K562 (cell line): Measurements from ENCODE around the gene EMC8. TPM values are rescaled to one million over a fixed set of nuclear protein-coding genes. Genes with fewer than 3 reads are reported as not detected.

Experiments
- ATAC-seq: fragments of 200-7000 bp; cut with Tn5 transposase; 3 replicates; pipeline ENCODE4 v1.9.1; 2020; ENCODE audit warnings: moderate library complexity
- BruUV-seq: library from RNA; stranded (reverse); fragments of 400-500 nt; replicated peaks from 2 replicates; lab custom pipeline; 2021; lab: Mats Ljungman, UMichigan
- CTCF ChIA-PET: fragments of 300-600 bp; formaldehyde crosslinking; extraction: SDS; loops from one replicate; lab custom pipeline; 2021; ENCODE audit warnings: low intra/inter-chr PET ratio; lab: Yijun Ruan, JAX
- POLR2A ChIA-PET: fragments of 300-600, 350-650 bp; sonication (Branson Sonifier 250); formaldehyde crosslinking; extraction: SDS; loops from one replicate; lab custom pipeline; 2021; ENCODE audit warnings: antibody characterized with exemption, inconsistent platforms; lab: Yijun Ruan, JAX
- DNase-seq, 4 experiments: peaks; one replicate each; pipeline versions ENCODE4 v3.0.0 to v3.0.0-alpha.2; 2011 to 2018; ENCODE audit warnings: low spot score in 3 of 4, mixed read lengths in 3 of 4; ENCODE audit errors: extremely low read depth in 1 of 4
- FAIRE-seq: peaks from 2 replicates; lab custom pipeline; 2011; peaks lifted over from hg19 to GRCh38; lab: Jason Lieb, UNC
- H2AFZ ChIP-seq: 2 replicates; pipeline ENCODE4 v1.6.0; 2011; ENCODE audit warnings: low read depth, low read length, control low read depth, inconsistent platforms
- H3K27ac ChIP-seq: fragments of 200-600 bp; 3 replicates; pipeline ENCODE4 v1.8.0; 2011; ENCODE audit warnings: low read depth, mild to moderate bottlenecking, control low read depth, inconsistent platforms, low read length, moderate library complexity, mixed read lengths; ENCODE audit errors: extremely low read depth
- H3K27me3 ChIP-seq, 2 experiments: fragments of 300-600 bp in 1 of 2; 2 replicates in 1 of 2; 3 replicates in 1 of 2; pipeline versions ENCODE4 v1.6.0 to v1.8.0; 2011; ENCODE audit warnings: inconsistent platforms in 2 of 2, low read length in 2 of 2, mild to moderate bottlenecking in 1 of 2, mixed read lengths in 1 of 2, moderate library complexity in 1 of 2; ENCODE audit not compliant: control insufficient read depth in 2 of 2, insufficient read depth in 2 of 2
- H3K36me3 ChIP-seq: fragments of 300-600 bp; 3 replicates; pipeline ENCODE4 v1.8.0; 2011; ENCODE audit warnings: mild to moderate bottlenecking, low read length, inconsistent platforms; ENCODE audit not compliant: control insufficient read depth, insufficient read depth
- H3K4me1 ChIP-seq, 2 experiments: fragments of 200-600 bp in 1 of 2; replicated peaks in 1 of 2; 2 replicates in 1 of 2; 3 replicates in 1 of 2; pipeline versions ENCODE4 v1.5.1 to v1.8.0; 2011; ENCODE audit warnings: inconsistent platforms in 2 of 2, low read length in 2 of 2, mild to moderate bottlenecking in 1 of 2, mixed read lengths in 1 of 2, moderate library complexity in 1 of 2; ENCODE audit not compliant: control insufficient read depth in 2 of 2, insufficient read depth in 2 of 2
- H3K4me2 ChIP-seq: 2 replicates; pipeline ENCODE4 v1.6.1; 2011; ENCODE audit warnings: low read length, control low read depth, inconsistent platforms, mixed read lengths; ENCODE audit not compliant: insufficient read depth
- H3K4me3 ChIP-seq: fragments of 200-600 bp; sonication (generic), shearing (Covaris generic); 2 replicates; pipeline ENCODE4 v1.5.1; 2016; ENCODE audit warnings: control low read depth, inconsistent platforms
- H3K79me2 ChIP-seq: fragments of 200-600 bp; 3 replicates; pipeline ENCODE4 v1.8.0; 2011; ENCODE audit warnings: low read length, inconsistent platforms; ENCODE audit not compliant: control insufficient read depth, insufficient read depth
- H3K9ac ChIP-seq, 2 experiments: 2 replicates each; pipeline versions ENCODE4 v1.6.0 to v1.6.1; 2011; ENCODE audit warnings: low read depth in 2 of 2, low read length in 2 of 2, control low read depth in 1 of 2, inconsistent platforms in 1 of 2, mild to moderate bottlenecking in 1 of 2, mixed read lengths in 1 of 2; ENCODE audit not compliant: insufficient read depth in 1 of 2
- H3K9me1 ChIP-seq: one replicate; pipeline ENCODE4 v1.6.0; 2011; ENCODE audit warnings: inconsistent platforms, mild to moderate bottlenecking, low read length, moderate library complexity; ENCODE audit not compliant: control insufficient read depth, insufficient read depth
- H3K9me3 ChIP-seq: replicated peaks from 2 replicates; pipeline ENCODE4 v1.5.1; 2011; ENCODE audit warnings: low read depth, low read length, inconsistent platforms; ENCODE audit not compliant: control insufficient read depth, insufficient read depth
- H4K20me1 ChIP-seq: replicated peaks from 2 replicates; pipeline ENCODE4 v1.6.1; 2011; ENCODE audit warnings: low read length, inconsistent platforms, mixed read lengths; ENCODE audit not compliant: control insufficient read depth, insufficient read depth
- ATF3 ChIP-seq, 2 experiments: fragments of 450-650 bp in 1 of 2; sonication (generic) in 1 of 2; formaldehyde crosslinking in 1 of 2; IDR thresholded peaks in 1 of 2; conservative IDR thresholded peaks in 1 of 2; 2 replicates each; pipeline versions ENCODE4 v1.6.1 to v1.8.1; 2016 to 2023; ENCODE audit warnings: mild to moderate bottlenecking in 2 of 2, moderate library complexity in 2 of 2, inconsistent platforms in 1 of 2, missing genetic modification reagents in 1 of 2
- DEAF1 ChIP-seq: fragments of 450-650 bp; formaldehyde crosslinking; IDR thresholded peaks from 2 replicates; pipeline ENCODE4 v1.4.0; 2020; ENCODE audit warnings: mild to moderate bottlenecking, moderate library complexity
- E2F6 ChIP-seq, 2 experiments: IDR thresholded peaks; 2 replicates each; pipeline ENCODE4 v1.6.1; 2011; ENCODE audit warnings: borderline replicate concordance in 1 of 2, control low read depth in 1 of 2, low read depth in 1 of 2, low read length in 1 of 2, mild to moderate bottlenecking in 1 of 2, mixed read lengths in 1 of 2, moderate library complexity in 1 of 2; ENCODE audit not compliant: insufficient read depth in 1 of 2, insufficient read length in 1 of 2, poor library complexity in 1 of 2, severe bottlenecking in 1 of 2; ENCODE audit errors: extremely low read depth in 1 of 2
- ESRRB ChIP-seq: fragments of 250-450 bp; sonication (Bioruptor Pico); IDR thresholded peaks from 2 replicates; pipeline ENCODE4 v1.5.0; 2020; ENCODE audit warnings: mild to moderate bottlenecking, moderate library complexity, borderline replicate concordance
- ETV6 ChIP-seq, 3 experiments: fragments of 150-350 bp in 1 of 3; sonication (generic) in 1 of 3; formaldehyde crosslinking in 1 of 3; IDR thresholded peaks; 2 replicates each; pipeline versions ENCODE4 v1.6.1 to v1.8.0; 2014 to 2022; ENCODE audit warnings: borderline replicate concordance in 2 of 3, low read depth in 2 of 3, antibody characterized with exemption in 1 of 3, low read length in 1 of 3, mild to moderate bottlenecking in 1 of 3, missing genetic modification reagents in 1 of 3
- FOSL1 ChIP-seq: fragments of 200-800 bp; sonication (Bioruptor generic); conservative IDR thresholded peaks from 2 replicates; pipeline ENCODE4 v1.6.1; 2016; ENCODE audit warnings: missing genetic modification characterization, missing compliant biosample characterization
- HOXB6 ChIP-seq: fragments of 250-450 bp; sonication (Bioruptor Pico); IDR thresholded peaks from 2 replicates; pipeline ENCODE4 v1.5.1; 2022; ENCODE audit warnings: mild to moderate bottlenecking, borderline replicate concordance
- KLF6 ChIP-seq: fragments of 250-450 bp; sonication (Bioruptor Pico); IDR thresholded peaks from 2 replicates; pipeline ENCODE4 v1.4.0; 2020; ENCODE audit warnings: mild to moderate bottlenecking, moderate library complexity, borderline replicate concordance
- MEIS2 ChIP-seq: fragments of 450-650 bp; IDR thresholded peaks from 2 replicates; pipeline ENCODE4 v1.6.1; 2014; ENCODE audit warnings: mild to moderate bottlenecking; ENCODE audit not compliant: partially characterized antibody
- NR4A1 ChIP-seq, 2 experiments: fragments of 250-450 bp in 1 of 2; fragments of 450-650 bp in 1 of 2; sonication (Bioruptor Pico) in 1 of 2; IDR thresholded peaks; 2 replicates each; pipeline versions ENCODE4 v1.4.0 to v1.6.1; 2016 to 2020; ENCODE audit warnings: mild to moderate bottlenecking in 2 of 2, missing compliant biosample characterization in 1 of 2, missing genetic modification characterization in 1 of 2, moderate library complexity in 1 of 2
- WGBS: fragments of 100-300 bp; shearing (Covaris generic); methylation state at CpG from one replicate; pipeline ENCODE4 v1.1.6; 2016; ENCODE audit warnings: low coverage, mixed read lengths; ENCODE audit not compliant: insufficient coverage; ENCODE audit errors: missing lambda C conversion rate; 5-methylcytosine and 5-hydroxymethylcytosine counted together
- in situ Hi-C: fragments of 300-500 bp; cut with MboI; formaldehyde crosslinking; loops from 4 replicates; pipeline ENCODE4 v1.15.0; 2018; ENCODE audit warnings: inconsistent platforms, mixed read lengths
- intact Hi-C: fragments of 100-400 bp; cut with micrococcal nuclease; formaldehyde crosslinking; loops from 2 replicates; pipeline ENCODE4 v1.14.2; 2022
- polyA plus RNA-seq, 8 experiments: library from polyadenylated mRNA; depleted of rRNA in 4 of 8; stranded (reverse) in 5 of 8; unstranded in 3 of 8; fragments of >200 nt; fragmentation: Nextera tagmentation in 2 of 8; fragmentation: Illumina TruSeq in 1 of 8; extraction: Ambion mirVana in 2 of 8; extraction: Trizol in 1 of 8; gene quantifications; 2 replicates each; pipeline versions ENCODE4 v1.2.1 to v1.2.3, GENCODE V29; 2011 to 2014; ENCODE audit warnings: inconsistent platforms in 1 of 8, missing spikeins in 1 of 8
- total RNA-seq, 7 experiments: library from RNA; depleted of rRNA in 6 of 7; stranded (reverse); fragments of >200 nt in 6 of 7; fragmentation: Illumina TruSeq in 2 of 7; extraction: Trizol in 2 of 7; gene quantifications; 2 replicates each; pipeline versions ENCODE4 v1.2.1 to v1.2.3, GENCODE V29; 2011 to 2021; ENCODE audit warnings: low replicate concordance in 1 of 7
- TF ChIP-seq, protein P1 (sequence below): sonication (generic); formaldehyde crosslinking; IDR thresholded peaks from 2 replicates; pipeline ENCODE4 v1.8.0; 2022; ENCODE audit warnings: mild to moderate bottlenecking, missing genetic modification reagents

Gene EMC8
- total and polyA plus RNA-seq, 9 of the 15 experiments (the other 6 are each of a cell fraction or from before 2014, with no cell fraction given), result 11.4 to 81.8 (median 48.6) TPM

- peak in 1 of 2 experiments; percentile 10 for TF ChIP-seq E2F6 (IDR thresholded peaks at IDR 0.05; ENCODE audit: borderline replicate concordance in 1 of 2, extremely low read depth in 1 of 2, insufficient read depth in 1 of 2, insufficient read length in 1 of 2, low read depth in 1 of 2, low read length in 1 of 2, poor library complexity in 1 of 2, severe bottlenecking in 1 of 2)
- peak; percentile 61 for TF ChIP-seq ATF3 (IDR thresholded peaks at IDR 0.05)
- no peak for TF ChIP-seq ATF3 (CRISPR knock-in tag; conservative IDR thresholded peaks at IDR 0.05)
- peak; percentile 4 for TF ChIP-seq MEIS2
- TF ChIP-seq FOSL1 (tag), result peak; percentile 85
- TF ChIP-seq, protein P1, sequence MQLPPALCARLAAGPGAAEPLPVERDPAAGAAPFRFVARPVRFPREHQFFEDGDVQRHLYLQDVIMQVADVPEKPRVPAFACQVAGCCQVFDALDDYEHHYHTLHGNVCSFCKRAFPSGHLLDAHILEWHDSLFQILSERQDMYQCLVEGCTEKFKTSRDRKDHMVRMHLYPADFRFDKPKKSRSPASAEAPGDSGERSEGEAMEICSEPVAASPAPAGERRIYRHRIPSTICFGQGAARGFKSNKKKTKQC (CRISPR knock-in tag), result no peak
- TF ChIP-seq KLF6 (CRISPR knock-in tag), result no peak
Measured at GRCh38 chr16:85767531-85767930, 31.8 kb downstream of the EMC8 start (continued).

DNA sequence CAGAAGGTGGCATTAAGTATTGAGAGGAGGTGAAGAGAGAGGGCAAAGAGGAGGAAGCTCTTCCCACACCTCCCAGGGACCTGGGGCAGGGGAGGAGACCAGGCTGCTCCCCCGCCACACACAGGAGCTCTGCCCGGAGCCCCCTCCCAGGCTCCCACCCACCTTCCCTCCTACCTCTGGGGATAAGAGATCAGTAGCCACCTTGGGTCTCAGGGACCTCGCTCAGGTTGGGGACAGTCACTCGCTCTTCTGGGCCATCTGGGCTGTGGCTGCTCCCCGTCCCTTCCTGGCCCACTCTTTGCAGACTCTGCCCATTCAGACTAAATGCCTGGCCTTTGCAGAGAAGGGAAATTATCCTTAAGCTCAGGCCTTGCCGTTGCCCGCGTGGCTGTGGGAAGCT, 33.6 kb downstream of the EMC8 start:
- intact Hi-C loops (no loop called here), in situ Hi-C loops (no loop called here)
- Histone ChIP-seq H3K79me2 (no peaks in the 10 kb centered on the region), H3K27ac (no peak overlapping the region), H3K9ac (no peak overlapping the region), H3K4me3 (no peak overlapping the region), H3K9me3 (no peaks in the 10 kb centered on the region), H3K27me3 (peaks cover 24 to 44% of the 10 kb centered on the region in 2 experiments), H3K9me1 (no peaks in the 10 kb centered on the region), H3K4me2 (no peak overlapping the region), H3K36me3 (no peaks in the 10 kb centered on the region), H2AFZ (no peak overlapping the region), H3K4me1 (peaks cover 0 to 8% of the 10 kb centered on the region in 2 experiments; a peak in 3 of 5 replicates), H4K20me1 (no peaks in the 10 kb centered on the region)
- WGBS, result 34% methylated on average over 7 of the region's 8 CpGs
- ChIA-PET POLR2A (interaction anchor here (1.0 kb wide), 1 partner anchor 26 kb away, joined by 4 read pairs; no protein-coding TSS in a partner anchor), CTCF (interaction anchor here (0.5 kb wide), 1 partner anchor 1089 kb away, joined by 3 read pairs; no protein-coding TSS in a partner anchor)
- BruUV-seq, result no TSS peak
- ATAC-seq, result no peak; the same call in 2 of the 3 replicates
- TF ChIP-seq ETV6 (IDR thresholded peaks at IDR 0.05; ENCODE audit: borderline replicate concordance in 1 of 2, low read depth in 2 of 2, low read length in 1 of 2), result no peak
- TF ChIP-seq ETV6 (CRISPR knock-in tag; IDR thresholded peaks at IDR 0.05; ENCODE audit: borderline replicate concordance), result no peak
- TF ChIP-seq HOXB6 (CRISPR knock-in tag), result no peak
- no peak for TF ChIP-seq ESRRB
- TF ChIP-seq DEAF1 (CRISPR knock-in tag), result no peak
- TF ChIP-seq NR4A1 (CRISPR knock-in tag; IDR thresholded peaks at IDR 0.05), result no peak
- TF ChIP-seq NR4A1 (tag; IDR thresholded peaks at IDR 0.05), result no peak
- DNase-seq, result no peak
- FAIRE-seq, result no peak
